TTC549 (cell line): ENCODE results near the gene FGFBP1.

Experiments used
- FAIRE-seq: peaks from 2 replicates; lab custom pipeline; 2012; peaks lifted over from hg19 to GRCh38; lab: Jason Lieb, UNC

FGFBP1 gene

GRCh38 chr4:15912236-15912635 lies 26.3 kb downstream of the FGFBP1 start:
- no peak for FAIRE-seq

- FAIRE-seq = no peak
These were observed 28.2 kb downstream of the FGFBP1 start for GRCh38 chr4:15910155-15910940.

DNA sequence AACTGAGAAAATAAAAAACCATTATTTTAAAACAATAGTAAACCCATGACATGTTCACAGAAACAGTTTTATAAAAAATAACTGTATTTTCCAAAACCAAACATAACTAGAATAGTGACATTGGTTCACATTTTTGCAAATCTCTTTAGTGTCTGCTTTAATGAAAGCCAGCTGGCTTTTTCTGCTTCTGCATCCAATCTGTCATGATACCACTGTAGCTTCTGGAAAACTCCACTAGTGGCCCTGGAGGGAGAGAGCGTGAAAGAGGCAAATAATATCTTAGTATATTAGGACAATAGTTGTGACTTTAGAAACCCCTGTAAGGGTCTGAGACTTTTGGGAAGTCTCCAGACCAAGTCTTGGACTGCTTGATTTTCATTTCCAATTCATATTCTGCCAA lies 31.1 kb downstream of the FGFBP1 start:
- no peak for FAIRE-seq

DNA sequence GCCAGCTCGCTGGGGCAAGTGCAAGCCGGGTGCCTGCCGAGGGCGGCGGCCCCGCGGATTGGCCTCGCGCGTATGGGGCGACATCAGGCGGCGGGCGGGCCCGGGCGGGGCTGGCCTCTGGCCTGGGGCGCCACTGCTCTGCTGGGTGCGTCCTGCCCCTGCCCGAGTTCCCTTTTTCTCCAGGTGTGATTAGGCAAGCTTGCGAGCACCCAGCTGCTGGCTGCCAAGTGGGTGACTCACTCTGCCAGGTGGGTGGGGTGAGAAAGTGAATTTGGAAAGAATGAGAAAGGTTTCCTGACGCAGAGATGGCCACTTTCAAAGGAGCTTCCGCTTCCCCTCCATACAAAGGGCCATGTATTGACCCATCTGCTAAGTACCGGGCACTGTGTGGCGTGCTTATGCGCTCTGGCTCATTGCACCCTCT lies 32.5 kb downstream of the FGFBP1 start:
- no peak for FAIRE-seq

- FAIRE-seq = no peak
These were observed 35.8 kb downstream of the FGFBP1 start for GRCh38 chr4:15902746-15903145.

DNA sequence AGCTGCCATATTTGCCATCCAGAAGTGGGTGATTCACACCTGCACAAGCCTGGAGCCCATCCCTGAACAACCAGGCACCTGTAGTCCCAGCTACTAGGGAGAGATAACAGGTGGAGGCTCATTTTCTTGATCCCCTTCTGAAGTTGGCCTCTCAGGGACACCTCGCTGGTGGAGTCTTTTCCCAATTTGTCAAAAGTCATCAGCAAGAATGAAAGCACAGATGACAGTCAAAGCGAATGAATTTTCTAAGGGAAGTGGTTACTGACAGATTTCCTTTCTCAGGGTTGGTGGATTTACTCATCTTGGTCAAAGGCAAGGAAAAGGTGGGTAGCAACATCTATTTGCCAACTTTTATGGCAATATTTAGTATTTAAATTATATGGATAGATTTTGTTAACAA lies 36.5 kb downstream of the FGFBP1 start:
- no peak for FAIRE-seq

GRCh38 chr4:15901007-15901406 lies 37.5 kb downstream of the FGFBP1 start:
- FAIRE-seq = no peak

GRCh38 chr4:15899511-15899910 lies 39.0 kb downstream of the FGFBP1 start:
- FAIRE-seq = no peak

GRCh38 chr4:15898902-15899301 lies 39.6 kb downstream of the FGFBP1 start:
- FAIRE-seq = no peak

DNA sequence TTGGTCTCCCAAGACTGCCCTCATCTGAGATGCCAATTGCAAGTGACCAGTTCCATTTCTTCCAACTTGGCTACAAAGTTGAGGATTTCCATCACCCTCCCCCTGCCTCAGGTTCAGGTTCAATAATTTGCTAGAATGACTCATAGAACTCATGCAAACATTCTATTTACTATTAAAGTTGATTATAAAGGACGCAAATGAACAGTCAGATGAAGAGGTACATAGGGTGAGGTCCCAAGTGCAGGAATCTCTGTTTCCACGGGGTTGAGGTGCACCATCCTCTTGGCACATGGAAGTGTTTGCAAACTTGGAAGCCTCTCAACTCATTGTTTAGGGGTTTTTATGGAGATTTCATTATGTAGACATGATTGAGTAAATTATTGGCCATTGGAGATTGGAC lies 41.0 kb downstream of the FGFBP1 start:
- no peak for FAIRE-seq

DNA sequence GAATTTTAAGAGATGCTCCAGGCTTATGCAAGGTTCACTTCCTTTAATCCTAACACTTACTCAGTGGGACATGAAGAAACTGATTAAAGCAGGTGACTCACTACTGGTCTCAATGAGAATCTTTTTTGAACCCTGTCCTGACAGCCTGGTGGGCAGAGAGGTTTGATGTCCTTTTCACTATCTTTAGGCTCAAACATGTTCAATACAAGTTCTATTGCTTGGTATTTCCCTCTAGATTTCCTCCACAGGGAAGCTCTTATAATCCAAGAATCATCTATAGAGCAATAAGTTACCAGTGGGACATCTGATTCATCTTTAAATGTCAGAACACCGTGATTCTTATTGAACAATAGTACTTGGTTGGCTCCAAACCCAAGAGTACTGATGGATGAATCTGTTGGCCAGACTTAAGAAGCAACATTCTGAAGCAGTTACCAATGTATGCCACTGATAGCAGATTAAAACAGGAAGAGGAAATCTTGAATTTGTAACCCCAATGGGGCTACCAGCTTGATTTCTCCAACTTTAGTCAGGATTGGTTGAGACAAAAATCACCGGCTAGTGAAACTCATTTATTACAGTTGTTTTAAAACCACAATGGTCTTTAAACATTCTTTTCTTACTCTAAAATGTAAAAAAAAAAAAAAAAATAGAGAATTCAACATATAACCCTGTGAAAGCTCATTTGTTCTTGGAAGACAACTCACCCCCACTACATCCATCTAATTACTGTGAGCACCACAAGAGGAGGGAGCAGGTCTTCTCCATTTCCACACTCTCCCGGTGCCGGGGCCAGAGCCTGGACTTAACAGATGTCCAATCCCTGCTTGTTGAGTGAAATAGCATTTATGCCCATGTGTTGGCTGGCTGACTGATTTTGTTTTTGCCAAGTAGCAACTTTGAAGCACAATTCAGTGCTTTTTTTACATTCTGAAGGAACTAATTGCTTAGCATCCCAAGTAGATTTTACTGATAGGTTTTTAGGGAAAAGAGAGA lies 43.3 kb downstream of the FGFBP1 start:
- FAIRE-seq = no peak

GRCh38 chr4:15894393-15894792 lies 44.1 kb downstream of the FGFBP1 start:
- no peak for FAIRE-seq

GRCh38 chr4:15893962-15894361 lies 44.6 kb downstream of the FGFBP1 start:
- no peak for FAIRE-seq

- no peak for FAIRE-seq
These were observed 47.2 kb downstream of the FGFBP1 start for GRCh38 chr4:15891312-15891711.

GRCh38 chr4:15890246-15890829 lies 48.2 kb downstream of the FGFBP1 start:
- FAIRE-seq = no peak

DNA sequence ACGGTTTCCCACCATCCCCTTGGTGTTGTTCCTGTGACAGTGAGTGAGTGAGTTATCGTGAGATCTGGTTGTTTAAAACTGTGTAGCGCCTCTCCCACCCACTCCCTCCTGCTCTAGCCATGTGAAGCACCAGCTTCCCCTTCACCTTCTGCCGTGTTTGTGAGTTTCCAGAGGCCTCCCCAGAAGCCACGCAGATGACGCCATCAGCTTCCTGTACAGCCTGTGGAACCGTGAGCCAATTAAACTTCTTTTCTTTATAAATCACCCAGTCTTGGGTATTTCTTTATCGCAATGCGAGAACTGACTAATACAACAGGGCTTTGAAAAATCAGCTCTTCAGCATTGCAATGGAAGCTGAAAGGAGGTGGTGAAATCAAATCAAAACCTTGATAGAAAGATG lies 50.0 kb downstream of the FGFBP1 start:
- FAIRE-seq = no peak
